Stimulated activated CD4-positive, alpha-beta T cell treated with anti-CD3 and anti-CD28 coated beads, Interleukin-1b, Interleukin-23, amount 100 ng/mL, for 1 hour (primary cell): Measurements from ENCODE around the gene THRB.
"Not testable (repeated sequence)": the region's sequence is repeated elsewhere in the genome, so short reads cannot be mapped to it uniquely, and the experiment has no call there.

Experiments
- DNase-seq, 2 donors: peaks; one replicate each; pipeline ENCODE4 v3.0.0-alpha.2; 2020; ENCODE audit warnings: low read depth in 2 of 2

THRB gene

DNA sequence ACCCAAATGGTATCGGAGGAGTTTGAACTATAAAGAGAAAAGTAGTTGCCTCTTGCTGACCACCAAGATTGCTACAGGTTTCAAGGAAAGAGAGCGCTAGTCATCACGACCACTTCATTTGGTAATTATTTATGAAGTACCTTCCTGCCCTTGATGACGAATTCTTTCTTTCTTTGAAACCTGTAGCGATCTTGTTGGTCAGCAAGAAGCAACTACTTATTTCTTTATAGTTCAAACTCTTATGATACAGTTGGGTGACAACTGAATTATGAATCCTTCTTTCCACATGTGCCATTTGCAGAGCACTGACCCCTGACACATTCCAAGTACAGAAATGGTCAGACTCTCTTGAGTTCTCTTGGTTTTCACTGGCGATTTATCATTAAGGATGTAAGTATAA, 46.8 kb downstream of the THRB start:
- no peak for DNase-seq

DNA sequence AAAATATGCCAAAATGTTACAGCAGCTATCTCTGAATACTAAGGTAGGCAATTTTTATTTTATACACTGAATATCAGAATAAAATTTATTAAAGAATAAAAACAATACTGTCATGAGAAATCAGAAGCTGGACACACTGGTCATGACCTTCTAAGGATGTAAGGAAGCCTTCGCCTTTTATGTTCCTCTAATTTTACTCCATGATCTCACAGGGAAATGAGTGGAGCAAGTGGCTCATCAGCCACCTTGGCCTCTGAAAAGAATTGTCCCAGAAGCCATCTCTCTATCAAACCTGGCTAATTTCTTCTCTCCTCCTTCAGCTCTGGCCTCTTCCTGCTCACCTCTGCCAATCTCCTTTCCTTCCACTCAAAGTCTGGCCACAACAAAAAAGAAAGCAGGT, 48.6 kb downstream of the THRB start:
- no peak for DNase-seq

DNA sequence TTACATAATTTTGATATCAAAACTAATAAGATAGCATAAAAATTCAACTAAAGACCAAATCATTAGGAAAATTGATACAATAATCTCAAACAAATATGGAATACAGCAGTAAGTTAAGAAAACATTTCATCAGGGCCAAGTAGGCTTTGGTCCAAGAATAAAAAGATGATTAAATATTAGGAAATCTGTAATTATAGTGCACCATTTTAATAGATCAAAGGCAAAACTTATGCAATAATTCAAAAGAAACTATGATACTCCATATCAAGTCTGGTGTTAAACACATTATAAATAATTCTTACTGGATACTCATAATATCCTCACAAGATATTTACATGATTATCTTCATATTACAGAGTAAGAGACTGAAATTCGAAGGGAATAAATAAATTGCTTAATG, 51.2 kb downstream of the THRB start:
- DNase-seq, result no peak

DNA sequence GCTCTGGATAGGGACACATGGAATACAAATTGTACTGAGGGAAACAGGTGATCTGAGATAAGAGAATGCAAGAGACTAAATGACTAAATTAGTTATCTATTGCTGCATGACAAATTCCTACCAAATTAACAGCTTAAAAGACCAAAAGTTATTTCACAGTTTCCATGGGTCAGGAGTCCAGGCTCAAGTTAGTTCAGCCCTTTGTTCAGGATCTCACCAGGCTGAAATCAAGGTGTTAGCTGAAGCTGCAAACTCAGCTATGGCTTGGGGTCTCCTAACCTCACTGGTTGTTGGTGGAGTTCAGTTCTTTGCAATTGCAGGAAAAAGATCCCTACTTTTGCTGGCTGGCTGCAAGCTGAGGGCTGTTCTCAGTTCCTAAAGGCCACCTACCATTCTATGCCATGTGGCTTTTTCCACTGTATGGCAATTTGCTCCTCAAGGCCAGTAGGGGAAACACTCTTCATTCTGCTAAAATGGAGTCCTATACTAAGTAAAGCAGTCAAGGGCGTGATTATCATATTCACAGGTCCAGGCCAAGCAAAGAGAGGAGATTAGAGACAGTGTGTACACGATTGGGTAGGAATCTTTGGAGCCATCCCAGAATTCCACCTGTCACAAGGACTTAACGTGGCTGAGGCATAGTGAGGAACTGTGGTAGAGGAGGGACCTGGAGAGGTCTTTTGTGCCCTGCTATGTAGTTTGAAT, 53.7 kb downstream of the THRB start:
- DNase-seq, result no peak

DNA sequence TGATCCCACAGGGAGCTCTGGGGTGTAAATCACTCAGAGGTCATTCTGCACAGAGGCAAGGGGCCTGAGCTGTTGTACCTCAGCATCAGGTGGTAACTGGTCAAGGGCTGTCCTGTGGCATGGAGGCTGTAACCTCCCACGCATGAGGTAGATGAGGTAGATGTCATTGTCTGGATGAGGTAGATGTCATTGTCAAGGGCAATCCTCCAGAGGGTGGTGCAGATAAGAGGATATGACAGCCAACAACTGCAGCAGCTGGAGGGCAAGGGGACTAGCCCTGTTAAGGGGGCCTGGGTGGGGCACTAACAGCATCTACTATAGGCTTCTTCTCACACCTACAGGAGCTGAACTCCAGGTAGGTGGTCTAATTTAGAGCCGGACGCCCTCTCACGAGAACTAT, 55.6 kb downstream of the THRB start:
- no peak for DNase-seq

DNA sequence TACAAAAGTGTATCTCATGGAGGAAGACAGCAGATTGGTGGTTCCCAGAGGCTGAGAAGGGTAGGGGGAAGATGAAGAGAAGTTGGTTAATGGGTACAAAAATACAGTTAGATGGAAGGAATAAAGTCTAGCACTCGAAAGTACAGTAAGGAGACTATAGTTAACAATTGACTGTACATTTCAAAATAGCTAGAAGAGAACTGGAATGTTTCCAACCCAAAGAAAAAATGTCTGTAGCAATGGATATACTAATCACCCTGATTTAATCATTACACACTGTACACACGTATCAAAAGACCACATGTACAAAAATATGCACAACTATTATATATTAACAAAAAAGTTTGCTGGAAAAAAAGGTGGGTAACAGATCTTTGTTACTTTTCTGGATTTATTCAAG, 57.3 kb downstream of the THRB start:
- DNase-seq, result no peak

DNA sequence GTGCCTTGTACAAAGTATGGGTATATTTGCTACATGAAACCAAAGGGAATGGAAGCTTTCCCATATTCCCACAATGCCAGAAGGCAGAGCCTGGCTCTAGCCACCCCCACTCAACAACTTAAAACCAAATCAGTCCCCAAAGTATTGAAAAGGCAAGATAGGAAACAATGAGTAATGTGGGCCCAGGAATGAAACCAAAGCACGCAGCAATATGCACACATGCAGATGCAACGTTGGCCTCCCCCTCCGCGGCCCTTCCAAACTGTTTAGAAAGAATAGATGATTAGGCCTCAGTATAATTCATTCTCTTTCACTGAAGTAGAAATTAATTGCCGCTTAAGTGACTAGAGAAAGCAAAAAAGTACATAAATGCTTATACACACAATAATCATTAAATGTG, 59.1 kb downstream of the THRB start:
- no peak for DNase-seq

DNA sequence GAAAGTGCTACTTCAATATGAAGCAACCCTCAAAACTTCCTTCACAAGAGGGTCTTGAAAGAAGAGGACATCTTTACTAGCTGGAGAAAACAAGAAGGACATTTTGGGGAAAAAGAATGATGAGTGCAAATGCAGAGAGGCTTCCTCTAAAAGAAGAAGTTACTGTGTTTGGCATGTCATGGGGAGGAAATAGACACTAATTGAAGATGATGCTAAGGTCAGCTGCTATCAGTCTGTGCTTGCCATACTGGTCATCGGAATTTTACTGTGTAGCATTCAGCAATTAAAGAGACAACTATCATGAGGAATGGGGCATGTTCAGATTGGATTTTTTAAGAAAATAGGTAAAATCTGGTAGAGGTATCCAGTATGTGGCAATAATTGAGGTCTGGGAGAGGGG, 60.0 kb downstream of the THRB start:
- DNase-seq, result no peak

DNA sequence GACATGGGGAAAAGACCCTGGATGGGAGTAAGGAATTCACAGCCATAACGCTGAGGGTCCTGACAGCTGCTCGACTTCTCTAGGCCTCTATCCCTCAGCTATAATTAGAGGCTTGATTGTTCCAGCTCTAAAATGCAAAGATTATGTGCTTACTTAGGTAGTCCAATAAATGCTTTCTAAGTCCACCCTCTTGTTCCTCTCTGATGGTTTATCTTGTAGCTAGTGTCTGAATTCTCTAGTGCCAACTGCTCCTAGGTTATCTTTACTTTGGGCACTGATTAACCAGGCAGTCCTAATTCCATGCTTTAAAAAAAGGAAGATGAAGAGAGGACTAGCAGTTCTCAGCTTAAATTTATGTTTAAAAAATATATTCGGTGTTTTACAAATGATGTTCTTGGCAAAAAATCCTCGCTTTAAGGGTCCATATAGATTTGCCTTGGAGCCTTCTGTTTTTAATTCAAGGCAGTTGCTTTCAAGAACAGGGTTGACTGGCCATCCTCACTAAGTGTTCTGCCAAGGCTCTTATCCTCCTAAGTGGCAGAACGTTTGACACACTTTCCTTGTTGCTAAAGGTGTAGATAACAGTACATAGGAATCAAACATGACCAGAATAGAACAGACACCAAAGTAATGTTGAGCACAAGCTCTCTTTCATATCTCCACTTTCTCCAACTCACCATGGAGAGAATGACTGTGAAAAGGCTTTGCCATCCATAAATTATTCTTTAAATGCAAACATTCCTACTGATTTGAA, 60.6 kb downstream of the THRB start:
- DNase-seq, result no peak

DNA sequence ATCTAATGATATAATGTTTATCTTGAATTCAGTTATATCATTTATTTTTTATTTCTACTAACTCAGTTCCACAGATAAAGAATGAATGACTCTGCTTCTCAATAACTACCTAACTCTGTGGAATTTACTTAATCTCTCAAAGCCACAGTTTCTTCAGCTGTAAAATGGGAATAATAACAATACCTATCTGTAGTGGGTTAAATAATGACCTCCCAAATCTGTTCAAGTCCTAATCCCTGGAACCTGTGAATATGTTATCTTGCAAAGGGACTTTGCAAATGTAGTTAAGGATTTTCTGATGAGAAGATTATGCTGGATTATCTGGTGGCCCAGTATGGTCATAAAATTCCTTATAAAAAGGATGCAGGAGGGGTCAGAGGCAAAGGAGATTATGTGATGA, 61.7 kb downstream of the THRB start:
- DNase-seq, result no peak

DNA sequence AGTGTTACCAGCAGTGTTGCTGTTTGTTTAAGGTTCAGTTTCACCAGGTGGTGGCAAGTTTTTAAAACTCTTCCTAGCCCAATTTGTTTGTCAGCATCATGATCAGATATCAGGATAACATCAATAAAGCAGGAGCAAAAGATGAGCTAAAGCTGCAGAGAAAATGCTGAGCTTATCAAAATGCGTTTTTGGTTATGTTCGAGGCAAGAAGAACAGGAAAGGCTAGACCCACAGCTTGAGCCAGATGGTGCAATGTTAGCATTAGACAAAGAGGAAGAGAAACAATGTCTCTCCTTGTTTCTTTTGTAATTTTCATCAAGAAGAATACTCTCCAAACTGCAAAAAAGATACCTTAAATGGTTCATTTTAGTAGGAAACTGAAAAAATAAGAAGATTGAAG, 66.2 kb downstream of the THRB start:
- DNase-seq, result no peak

DNA sequence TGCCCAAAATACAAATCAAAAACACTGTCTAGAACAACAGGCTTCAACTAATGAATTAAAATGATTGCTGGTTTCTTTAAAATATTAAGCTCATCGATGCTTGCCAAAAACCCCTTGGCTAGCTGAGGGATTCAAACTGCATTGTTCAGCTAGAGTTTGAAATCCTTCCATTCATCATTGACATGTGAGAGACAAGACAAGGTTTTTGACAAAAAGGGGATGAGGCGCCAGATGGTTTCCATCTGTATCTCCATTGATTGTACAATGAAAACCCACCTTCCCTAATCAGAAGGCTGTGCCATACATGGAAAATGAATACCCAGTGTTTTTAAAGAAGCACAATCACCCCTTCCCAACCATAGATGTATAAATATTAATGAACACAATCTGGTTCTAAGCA, 67.8 kb downstream of the THRB start:
- no peak for DNase-seq

DNA sequence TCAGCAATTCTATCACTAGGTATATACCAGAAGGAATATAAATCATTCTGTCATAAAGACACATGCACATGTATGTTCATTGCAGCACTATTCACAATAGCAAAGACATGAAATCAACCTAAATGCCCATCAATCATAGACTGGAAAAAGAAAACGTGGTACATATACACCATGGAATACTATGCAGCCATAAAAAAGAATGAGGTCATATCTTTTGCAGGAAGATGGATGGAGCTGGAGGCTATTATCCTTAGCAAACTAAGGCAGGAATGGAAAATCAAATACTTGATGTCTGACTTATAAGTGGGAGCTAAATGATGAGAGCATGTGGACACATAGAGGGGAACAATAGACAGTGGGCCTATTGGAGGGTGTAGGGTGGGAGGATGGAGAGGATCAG, 73.8 kb downstream of the THRB start:
- not testable (repeated sequence) for DNase-seq

DNA sequence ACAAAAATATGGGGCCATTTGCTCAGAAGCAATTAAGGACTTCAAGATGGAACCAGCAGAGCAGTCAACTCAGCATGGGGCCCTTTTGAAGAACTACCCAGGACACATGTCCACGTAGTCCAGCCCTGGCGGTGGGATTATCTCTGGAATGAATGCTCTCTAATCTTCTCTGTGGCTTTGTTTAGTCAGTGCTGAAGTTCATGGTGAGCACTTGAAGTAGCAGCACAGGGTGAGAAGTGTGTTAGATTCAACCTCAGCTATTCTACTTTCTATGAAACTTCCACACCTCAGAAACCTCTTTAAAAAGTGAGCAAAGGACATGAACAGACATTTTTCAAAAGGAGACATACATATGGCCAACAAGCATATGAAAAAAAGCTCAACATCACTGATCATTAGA, 74.4 kb downstream of the THRB start:
- DNase-seq, result no peak

DNA sequence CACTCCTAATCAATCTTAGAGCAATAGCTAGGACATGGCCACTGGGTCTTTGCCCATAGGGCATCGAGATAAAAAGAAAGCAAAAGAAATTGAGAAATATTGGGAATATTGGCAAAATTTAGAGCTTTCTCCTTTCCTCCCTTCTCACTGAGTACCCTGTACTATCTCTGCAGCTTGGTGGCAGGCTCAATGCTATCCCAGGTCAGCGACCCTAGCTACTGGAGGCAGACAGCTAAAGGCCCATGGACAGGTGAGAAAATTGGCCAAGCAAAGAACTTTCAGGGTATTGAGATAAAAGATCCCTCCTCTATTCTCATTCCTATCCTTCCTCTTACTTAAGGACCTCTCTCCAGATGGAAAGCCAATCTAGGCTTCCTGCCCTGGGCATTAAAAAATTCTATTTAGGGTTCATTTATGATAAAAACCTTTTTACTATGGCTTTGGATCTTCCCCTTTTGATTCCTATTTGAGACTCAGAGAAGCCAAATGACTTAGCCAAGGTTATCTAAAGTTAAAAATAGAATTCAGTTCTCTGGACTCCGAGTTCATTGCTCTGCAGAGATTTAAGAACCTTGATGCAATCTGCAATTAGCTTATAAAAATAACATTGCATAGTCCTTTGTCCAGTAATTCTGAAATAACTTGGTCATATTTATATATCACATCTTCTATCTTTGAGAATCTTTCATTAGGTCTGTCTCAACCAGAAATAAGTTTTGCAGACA, 75.4 kb downstream of the THRB start:
- no peak for DNase-seq

DNA sequence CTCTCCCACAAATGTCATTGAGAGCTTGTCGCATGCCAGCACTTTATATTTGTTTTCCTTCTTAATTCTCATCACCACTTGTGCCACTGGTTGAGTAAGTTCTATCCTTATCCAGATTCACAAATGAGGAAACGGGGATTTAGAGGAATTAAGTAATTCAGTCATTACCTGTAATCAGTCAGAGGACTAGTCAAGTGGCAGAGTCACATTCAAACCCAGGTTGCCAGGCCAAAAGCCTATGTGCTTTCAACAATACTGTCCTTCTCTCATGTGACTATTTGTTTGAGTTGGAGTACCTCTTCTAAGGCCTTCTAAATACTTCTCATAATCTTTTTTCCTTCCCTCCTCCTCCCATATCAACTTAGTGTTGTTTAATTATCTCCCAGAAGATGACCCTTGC, 76.9 kb downstream of the THRB start:
- no peak for DNase-seq

DNA sequence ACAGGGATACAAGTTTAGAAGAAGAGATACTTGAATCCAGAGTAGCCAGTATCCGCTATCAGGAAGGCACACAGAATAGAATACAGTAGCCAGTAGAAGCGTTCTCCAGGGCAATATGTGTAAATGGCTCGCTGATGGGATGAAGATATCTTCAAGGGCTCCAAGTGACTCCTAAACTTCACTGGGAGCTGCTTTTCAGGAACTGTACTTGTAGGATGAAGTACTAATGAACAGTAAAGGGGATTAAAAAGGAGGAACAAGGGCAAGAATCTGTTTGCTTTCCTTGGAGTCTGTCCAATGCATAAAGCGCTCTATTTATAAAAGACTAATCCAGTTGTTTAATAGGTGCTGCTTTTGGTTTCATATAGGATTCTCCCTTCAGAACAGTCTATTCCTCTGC, 78.4 kb downstream of the THRB start:
- no peak for DNase-seq

DNA sequence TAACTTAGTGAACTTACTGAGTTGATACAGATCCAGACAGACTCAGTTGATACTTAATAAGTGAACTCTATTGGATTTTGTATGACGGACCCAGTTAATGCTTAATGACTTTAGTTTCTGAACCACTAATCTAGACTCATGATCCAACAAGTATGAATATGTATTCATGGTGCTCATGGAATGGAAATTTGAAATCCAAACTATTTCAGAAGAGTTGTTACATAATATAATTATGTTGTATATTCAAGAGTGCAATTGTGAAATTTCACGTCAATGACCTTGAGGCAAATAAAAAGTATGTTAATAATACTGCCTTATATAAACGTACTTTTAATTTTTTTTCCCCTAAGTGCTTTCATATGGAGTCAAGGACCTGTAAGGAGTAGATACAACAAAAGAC, 78.8 kb downstream of the THRB start:
- DNase-seq, result no peak

DNA sequence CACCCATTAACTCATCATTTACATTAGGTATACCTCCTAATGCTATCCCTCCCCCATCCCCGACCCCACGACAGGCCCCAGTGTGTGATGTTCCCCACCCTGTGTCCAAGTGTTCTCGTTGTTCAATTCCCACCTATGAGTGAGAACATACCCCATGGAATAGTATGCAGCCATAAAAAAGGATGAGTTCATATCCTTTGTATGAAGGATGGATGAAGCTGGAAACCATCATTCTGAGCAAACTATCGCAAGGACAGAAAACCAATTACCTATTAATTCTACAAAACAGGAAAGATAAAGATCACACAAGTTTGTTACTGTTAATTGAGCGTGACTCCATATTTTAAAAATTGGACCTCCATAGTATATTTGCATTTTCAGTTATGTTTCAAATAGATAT, 81.0 kb downstream of the THRB start:
- DNase-seq, result not testable (repeated sequence)

DNA sequence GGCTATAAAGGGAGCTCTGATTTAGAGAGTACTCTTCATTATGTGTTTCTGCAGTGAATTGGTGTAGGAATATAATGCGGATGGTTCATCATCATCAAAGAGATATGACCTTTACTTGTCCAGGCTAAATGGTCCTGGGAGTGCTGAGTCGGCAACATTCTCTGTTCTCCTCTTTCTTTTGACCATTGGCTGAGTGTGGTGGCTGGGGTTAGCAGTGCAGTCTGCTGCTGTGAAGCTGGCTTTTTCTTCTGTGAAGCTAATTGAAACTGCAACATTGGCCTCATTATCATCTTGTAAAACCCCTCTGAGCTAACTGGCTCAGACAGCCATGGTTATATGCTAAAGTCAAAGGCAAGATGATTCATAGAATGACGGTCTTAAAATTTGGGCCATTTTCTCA, 83.8 kb downstream of the THRB start:
- DNase-seq, result no peak

DNA sequence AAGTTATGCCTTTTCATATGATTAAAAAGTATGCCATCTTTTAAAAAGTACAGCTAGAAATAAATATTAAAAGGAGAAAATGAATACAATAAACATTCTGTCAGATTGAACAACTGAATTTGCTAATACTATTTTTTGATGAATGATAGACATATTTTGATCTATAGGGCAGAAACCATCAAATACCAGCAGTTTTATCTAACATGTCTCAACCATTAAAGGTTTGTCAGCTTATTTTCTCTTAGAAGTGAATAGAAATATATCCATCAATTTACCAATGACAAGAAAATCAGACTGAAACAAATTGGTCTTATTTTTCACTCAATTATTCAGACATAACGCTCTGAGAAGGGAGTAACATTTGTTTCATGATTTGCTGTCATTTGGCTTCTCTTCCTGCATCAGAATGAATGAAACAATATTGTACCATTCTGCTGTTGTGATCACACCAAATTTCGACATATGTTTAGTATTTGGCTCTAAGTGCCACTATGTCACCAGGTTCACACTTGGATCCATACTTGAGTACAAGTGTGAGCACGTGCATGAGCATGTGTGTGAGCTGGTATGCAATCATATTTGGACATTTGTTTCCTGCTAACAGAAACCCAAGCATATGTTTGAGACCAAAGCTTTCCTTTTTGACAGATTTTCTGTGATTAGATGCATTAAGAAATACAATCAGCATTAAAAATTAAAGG, 86.5 kb downstream of the THRB start:
- DNase-seq, result no peak

DNA sequence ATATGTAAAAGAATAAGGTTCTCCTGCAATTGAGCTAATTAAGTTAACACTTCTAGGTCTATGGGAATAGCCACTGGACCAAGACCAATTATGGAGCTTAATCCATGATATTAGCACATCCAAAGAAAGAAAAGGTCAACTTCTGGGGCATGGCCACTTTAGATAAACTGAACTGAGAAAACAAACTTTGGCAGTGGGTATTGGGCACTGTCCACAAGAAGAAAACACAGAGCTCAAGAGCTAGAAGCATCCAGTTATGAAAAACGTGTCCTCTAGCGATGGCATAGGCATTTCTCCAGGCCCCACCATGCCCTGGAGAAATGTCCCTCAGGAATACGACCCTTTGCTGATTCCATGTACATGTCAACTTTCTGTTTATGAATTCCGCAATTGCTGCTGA, 87.8 kb downstream of the THRB start:
- no peak for DNase-seq
